NCI-H1048 (cell line): ENCODE data around the gene DGKI.
"Not testable (repeated sequence)": the region's sequence is repeated elsewhere in the genome, so short reads cannot be mapped to it uniquely, and the experiment has no call there.

ENCODE experiments used
- DNase-seq: peaks from one replicate; lab custom pipeline; 2025; lab: John Stamatoyannopoulos, UW

Gene DGKI

DNA sequence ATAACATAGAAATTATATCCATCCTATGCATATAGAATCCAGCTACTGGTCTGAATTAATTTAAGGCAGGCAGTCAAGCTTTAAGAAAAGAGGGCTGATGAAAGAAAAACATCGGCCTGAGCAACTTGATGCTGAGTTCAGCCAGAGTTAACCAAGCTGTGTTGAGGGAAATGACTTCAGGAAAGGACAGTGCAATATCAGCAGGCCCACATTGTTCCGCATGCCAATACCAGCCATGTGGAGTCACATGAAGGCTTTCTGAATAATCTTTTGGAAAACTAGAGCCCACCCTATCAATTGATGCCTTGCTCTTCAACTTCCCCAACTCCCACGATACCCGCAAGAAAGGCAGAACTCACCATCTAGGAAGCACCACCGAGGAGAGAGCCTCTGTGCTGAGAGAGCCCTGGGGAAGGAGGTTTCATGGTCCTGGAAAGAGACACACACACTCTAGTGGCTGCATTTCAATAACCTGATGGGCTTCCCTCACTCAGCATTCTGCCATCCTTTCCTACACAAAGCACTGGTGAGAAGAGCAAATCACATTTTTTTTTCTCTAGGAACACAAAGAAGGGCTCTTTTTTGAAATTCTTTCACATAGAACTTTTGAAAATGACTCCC lies 377.5 kb downstream of the DGKI start:
- DNase-seq, result no peak

DNA sequence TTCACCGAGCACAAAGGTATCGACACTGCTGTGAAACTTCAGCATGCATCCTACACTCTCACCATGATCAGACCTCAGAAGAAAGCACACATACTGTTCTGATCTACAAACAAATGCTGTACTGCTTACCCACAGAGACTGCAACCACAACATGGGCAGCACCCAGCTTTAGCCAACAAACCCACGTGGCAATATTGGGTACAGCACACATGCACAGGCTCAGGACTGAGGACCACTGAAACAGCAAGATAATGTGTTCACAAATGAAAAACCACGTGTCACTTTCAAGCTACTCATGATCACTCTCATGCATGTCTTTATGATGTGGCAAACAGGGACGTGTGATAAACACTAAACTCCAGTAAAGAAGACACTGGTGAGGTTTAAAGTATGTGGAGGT lies 383.9 kb downstream of the DGKI start:
- no peak for DNase-seq

DNA sequence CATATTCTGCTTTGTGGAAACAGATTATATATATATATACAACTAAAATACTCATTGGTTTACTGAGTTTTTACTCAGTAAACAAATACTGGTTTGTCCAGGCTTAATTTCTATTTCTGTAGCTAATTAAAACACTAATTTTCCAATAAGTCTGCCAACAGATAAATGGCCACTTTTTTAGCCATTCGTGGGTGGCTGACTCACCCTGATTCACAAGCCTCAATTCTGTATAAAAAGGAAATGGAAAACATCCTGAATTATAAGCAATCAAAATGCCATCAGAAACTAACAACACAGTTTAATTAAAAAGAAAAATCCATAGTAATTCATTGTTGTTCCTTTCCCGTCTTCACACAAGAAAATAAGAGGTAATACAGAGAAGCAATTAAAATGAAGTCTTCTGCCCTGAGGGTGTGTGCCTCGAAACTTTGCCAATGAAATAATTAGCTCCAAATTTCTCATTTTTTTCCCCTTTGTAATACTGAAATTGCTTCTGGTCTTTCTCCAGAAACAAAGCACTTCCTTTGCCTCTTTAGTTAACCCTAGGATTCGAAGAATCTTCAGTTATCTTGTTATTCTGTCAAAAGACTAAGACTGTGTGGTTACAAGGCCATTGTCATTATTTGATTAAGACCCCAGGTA lies 384.6 kb downstream of the DGKI start:
- DNase-seq, result no peak

DNA sequence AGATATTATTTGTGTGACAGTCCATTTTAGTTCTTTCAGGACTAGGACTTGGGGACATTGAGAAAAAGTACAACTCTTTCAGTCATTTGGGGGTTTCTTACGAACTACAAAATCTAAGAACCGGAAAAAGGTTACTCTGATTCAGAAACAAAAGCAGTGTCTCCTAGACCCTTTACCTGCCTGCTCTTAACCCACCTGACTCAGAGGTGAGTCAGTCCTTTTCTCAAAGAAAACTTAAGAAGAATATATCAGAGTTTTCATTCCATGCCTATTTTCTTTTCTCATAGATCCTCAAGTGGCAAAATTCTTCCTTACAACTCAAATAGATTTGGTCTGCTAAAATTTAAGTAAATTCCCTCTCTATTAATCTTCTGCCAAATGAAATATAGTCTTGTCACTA lies 388.4 kb downstream of the DGKI start:
- no peak for DNase-seq

DNA sequence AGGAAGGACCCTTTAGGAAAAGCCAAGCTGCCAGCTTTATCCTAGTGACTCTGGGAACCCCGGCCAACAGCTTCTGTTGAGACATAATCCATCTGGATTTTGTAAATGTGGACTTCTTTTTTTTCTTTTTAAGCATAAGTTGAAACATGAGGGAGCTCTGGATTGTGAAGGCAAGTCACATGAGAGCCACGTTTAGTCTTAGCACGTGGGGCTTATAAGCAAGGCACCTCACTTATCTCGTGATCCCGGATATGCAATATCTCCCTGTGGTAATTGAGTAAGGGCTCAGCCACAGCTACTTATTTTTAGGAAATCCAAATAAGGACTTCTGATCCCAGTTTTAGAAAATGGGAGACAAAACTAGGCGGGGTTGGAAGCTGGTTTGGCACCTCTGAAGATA lies 392.0 kb downstream of the DGKI start:
- no peak for DNase-seq

DNA sequence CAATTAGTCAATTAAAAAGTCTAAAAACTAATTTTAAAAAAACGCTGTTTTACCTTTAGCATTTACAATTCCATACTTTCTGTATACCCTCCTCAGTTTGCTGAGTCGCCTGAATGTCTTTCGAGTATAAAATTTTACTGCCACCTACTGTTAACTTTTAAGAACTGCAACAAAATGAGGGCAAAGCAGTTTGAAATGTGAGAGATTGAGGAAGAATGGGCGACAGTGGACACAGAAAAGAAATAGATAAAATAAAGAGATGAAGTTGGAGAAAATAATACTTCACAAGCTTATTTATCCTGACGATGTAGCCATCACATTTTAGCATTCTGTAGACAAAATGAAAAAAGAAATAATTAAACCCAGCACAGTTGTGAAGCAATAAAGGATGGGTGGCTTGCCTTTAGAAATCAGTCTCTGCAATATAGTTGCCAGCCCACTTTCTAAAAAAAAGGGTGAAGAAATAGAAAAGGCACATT lies 392.5 kb downstream of the DGKI start:
- DNase-seq, result no peak

DNA sequence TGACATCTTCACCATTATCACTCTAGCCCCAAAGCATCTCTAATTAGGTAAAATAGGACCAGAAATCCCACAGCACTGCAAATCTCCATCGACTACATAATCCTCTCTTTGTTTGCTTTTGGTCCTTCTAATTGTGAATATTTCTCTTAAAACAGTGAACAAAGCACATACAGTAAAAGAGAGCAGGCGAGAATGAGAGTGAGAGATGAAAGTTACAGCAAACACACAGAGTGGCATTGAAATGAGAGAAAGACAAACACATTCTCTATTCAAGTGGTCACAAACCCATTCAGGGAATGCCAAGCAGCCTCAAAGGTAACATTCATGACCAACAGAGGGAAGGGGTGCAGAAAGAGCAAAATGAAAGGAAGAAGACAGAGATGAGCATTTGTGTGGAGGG lies 393.4 kb downstream of the DGKI start:
- no peak for DNase-seq

DNA sequence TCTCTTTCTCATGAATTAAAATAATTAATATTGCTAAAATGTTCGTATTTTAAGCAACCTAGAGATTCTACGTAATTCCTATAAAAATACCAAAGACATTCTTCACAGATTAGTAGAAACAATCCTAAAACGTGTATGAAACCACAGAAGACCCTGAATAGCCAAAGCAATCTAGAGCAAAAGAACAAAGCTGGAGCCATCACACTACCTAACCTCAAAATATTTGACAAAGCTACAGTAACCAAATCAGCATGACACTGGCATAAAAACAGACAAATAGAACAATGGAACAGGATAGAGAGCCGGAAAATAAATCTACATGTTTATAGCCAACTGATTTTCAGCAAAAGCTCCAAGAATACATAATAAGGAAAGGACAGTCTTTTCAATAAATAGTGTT lies 397.8 kb downstream of the DGKI start:
- no peak for DNase-seq

DNA sequence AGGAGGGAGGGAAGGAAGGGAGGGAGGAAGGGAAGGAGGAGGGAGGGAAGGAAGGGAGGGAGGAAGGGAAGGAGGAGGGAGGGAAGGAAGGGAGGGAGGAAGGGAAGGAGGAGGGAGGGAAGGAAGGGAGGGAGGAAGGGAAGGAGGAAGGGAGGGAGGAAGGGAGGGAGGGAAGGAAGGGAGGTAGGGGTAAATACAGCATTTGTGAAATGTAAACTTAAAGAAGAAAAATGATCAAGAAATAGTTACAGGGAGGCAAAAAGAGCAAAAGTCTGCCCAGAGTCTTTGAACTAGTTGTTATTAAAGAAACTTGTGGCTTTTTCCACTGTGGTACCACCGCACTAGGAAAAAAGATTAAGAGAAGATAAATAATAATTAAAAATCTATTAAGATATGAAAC lies 398.2 kb downstream of the DGKI start:
- DNase-seq, result not testable (repeated sequence)

DNA sequence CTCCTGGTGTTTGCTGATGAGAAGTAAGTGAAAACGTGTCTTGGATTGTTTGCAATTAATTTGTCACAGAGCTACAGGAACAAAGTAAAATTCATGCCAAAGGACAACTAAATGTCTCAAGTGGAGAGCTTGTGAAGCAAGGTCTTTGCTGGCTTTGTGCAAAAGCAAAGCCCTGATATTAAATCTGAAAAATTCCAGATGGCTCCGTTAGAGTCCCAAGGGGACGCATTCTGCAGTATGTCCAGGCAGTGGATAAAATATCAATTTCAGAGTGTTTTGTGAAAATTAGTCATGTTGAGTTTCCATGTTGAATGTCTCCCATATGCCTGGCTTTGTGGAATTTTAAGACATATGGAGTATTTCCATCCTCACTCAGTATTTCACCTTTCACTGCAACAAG lies 400.7 kb downstream of the DGKI start:
- DNase-seq, result no peak

DNA sequence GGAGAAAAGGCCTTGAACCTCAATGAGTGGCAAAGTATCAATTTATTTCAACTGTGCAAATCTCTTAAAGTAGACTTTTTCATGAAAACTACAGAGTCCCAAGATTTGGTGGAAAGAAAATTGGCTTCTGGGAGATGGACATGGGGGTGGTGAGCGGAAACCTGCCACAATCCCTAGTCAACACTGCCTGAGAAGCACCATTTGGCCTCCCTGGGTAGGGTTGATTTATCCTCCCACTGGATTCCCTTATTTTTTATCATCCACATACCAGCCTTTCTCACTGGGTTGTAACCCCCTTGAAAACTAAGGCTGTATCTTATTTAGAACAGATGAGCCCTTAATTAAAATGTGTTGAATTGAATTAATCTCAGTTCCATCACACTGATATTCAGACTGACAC lies 401.5 kb downstream of the DGKI start:
- DNase-seq, result no peak

DNA sequence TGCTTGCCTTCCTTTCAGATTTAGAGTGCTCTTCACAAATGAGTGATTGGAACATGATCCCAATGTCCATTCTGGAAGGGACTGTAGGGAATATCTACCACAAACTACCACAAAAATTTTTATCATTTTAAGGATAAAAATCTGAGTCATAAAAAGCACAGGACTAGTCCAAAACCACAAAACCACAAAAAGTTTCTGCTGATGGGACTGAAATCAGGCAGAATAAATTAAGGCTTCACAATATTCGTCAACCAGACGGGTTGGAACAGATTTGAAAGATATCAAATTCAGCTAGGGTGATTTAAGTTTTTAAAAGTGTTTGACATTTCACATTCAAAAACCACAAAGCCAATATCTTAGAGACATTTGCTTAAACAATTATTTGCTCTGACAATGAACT lies 403.2 kb downstream of the DGKI start:
- no peak for DNase-seq

DNA sequence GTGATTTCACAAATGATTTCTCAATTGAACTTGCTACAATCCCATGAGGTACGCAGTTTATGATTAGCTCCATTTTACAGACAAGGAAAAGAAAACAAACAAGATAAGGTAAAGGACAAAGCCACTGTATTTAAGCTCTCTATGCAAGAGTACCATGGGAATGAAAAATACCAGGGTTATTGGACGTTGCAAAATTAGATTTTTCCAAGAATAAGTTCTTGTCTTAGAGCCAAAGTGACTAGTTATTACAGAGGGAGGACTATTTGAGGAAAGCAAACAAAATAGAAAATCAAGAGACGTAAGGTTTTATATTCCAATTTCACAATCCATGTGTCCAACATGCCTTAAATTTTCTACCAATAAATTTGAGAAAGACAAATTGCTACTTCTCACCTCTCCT lies 405.3 kb downstream of the DGKI start:
- DNase-seq, result no peak

DNA sequence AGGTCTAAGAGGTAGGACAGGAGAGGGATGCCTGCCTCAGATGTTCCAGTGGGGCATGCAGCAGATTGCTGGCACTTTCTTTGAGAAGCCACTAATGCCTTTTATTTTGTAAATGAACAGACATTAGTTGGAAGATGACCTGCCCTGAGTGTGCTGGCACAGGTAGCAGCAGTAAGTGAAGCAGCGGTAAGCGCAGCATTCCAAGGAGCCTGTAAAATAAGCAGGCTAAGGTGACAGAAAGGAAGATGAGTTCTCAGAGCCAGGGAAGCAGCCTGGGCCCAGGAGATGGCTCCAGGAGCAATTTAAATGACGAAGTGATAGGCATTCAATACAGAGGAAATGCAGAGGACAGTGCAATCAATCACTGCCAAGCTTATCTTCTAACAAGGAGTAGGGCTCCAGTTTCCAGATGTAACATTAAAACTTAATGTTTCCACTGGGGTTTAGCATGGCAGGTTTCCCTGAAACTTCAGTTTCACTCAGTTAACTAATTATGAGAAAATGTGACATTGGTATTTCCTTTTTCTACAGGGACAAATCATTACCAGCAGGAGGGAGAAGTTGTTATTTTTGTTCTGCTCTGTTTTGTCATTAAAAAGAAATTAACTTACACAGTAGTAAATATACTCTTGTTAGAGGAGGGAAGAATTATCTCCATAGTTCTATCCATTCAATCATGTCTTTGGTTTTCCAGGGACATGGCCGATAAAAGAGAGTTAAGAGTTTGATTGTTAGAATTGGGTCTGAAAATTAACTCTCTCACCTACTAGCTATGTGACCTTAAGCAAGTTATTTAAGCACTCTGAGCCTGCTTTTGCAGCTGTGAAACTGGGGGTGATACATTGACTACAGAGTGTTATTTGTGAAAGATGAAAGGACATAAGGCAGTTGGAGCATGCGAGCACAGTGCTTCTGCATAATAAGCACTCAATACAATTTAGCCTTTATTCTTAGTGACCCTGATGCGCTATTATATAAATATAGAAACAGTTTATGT lies 406.6 kb downstream of the DGKI start:
- DNase-seq, result no peak

DNA sequence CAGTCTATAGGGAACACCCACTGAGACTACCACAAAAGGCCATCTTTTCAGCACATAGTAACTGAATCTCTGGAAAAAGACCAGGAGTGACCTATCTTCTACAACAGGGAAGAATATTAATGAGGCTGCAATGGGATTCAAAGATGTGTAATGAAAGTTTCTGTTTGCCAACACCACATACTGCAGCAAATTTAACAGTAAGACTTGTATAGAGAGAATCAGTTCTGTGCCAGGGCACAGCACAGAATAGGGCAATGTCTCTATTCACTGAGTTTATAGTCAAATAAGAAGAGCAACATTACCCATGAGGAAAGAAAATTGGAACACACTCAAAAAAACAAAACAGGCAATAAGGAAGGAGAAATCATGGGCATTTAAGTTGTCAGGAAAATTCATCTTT lies 411.8 kb downstream of the DGKI start:
- no peak for DNase-seq

DNA sequence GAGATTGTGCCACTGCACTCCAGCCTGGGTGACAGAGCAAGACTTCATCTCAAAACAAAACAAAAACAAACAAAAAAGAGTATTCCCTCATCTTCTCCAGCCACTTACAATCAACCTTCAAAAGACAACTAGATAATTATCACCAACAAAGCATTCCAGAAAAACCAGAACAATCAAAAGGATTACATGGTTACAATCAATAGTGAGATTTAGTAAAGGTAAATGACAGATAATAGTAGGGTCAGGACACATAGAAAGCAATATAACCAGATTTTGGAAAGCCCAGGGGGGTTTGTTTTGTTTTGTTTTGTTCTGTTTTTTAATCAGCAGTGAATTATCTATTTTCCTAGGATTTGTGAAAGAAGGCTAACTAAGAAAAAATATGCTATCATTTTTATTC lies 412.2 kb downstream of the DGKI start:
- DNase-seq, result no peak

DNA sequence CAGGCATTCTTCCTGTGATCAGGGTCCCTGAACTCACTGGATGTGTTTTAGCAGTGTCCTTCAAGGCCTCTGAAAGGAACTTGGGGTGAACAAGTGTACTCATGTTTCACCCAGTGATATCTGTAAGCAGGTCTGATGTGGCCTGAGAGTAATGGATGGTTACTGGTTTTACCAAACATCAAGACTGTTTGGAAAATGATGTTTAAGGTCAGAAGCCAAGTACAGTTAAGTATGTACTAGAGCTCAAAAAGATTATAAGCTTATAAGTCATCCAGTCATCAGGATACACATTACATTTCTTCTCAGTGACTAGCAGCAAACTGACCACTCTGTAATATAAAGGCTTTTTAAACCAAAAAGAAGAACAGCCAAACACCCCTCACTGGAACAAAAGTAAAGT lies 423.5 kb downstream of the DGKI start:
- DNase-seq, result no peak

DNA sequence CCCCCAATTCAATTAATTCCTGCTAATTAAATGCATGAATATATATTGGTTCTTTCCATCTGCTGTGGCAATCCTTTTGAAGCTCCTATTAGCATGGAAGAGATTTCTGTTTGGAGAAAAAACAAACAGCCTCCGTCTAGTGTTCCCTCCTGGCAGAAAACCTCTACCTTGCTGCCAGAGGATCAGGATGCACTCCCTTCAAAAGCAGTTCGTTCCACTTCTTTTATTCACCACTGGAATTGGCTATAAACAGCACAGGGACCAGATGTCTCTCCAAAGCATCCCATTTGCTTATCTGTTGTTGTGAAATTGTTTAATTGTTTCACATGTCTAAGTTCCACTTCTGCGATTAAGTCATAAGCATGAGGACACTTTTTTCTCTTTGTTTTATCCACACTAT lies 425.4 kb downstream of the DGKI start:
- no peak for DNase-seq

DNA sequence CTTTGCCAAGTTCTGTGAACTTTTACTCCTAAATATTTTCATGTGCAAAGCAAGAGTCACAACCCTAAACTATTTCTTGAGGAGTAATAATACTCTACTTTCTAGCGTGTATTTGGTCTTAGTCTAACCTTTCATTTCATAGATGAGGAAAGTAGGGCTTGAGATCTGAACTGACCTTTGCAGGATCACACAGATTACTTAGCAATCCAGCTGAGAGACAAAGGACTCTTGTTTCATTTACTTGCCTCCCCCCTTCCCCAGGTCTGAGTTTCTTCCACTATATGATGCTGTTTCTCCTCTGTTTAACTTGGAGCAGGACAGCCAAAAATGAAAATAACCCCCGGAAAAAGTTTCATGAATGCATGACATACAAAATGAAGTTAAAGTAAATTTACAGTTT lies 427.9 kb downstream of the DGKI start:
- DNase-seq, result no peak

DNA sequence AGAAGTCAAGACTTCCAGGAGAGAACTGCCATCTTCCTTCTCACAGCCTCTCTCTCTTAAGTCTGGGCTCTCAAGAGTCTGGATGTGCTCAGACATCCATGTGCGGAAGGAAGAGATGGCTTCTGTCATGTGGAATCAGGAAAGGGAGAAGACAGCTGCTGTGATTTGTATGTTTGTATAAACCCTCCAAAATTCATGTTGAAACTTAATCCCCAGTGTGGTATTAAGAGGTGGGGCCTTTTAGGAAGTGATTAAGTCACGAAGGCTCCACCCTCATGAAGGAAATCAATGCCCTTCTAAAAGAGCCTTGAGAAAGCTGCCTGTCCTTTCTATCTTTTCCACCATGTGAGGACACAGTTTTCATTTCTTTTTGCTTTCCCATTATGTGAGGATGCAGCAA lies 429.3 kb downstream of the DGKI start:
- no peak for DNase-seq

DNA sequence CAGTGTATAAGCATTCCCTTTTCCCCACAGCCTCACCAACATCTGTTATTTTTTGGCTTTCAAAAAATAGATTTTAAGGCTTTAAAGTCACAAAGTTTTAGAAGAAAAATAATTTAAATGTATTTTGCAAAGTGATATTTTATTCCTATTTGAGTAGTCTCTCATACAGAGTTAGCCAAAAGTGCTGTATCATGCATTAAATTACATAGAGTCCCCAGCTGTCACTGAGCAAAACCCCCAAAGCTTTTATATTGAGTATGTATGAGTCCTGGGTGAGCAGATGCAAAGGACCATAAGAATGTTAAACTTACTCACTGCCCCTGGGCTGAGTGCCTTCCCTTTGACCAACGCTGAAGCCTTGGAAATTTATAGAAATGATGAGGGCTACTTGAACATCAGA lies 432.9 kb downstream of the DGKI start:
- DNase-seq, result no peak

DNA sequence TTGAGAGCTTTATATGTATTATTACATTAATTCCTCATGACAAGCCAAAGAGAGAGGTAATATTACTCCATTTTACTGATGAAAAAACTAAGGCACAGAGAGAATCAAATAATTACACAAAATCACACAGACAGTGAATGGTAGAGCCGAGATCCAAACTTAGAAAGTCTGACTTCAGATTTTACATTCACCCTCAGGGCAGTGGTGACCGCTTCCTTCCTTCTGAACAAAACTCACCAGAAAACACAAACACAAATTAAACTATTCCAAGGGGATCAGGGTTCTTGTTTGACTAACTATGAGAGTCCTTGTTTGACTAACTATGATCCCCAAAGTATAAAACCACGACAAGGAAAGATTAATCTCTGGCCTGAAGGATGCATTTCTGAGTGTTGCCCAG lies 435.3 kb downstream of the DGKI start:
- DNase-seq, result no peak

DNA sequence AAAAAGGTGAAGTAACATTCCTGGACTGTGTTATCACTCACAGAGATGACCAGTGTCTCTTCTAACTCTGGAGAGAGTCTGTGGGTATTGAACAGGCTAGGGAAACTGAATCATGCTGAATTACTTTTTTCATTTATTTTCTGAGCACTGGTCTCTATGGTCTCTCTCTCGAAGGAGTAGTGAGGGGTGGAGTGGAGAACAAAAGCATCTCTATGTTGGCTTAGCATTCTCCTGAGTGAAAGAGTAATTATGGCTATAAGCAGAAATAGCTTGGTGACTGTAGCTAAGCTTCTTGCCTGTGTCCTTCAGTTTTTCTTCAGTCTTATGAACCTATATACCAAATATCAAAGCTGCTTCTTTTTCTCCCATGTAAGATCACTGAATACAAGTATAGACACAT lies 438.6 kb downstream of the DGKI start:
- DNase-seq, result no peak
